Colonic mucosa (tissue), 4 donors: ENCODE data around the gene PLEKHM3. TPM values are rescaled to one million over a fixed set of nuclear protein-coding genes. Genes with fewer than 3 reads are reported as not detected.

Source experiments
- DNase-seq: peaks from one replicate; pipeline ENCODE4 v3.0.0-alpha.2; 2020
- H3K27ac ChIP-seq: fragments of 200-600 bp; one replicate; pipeline ENCODE4 v1.8.0; 2021
- H3K27me3 ChIP-seq: fragments of 200-600 bp; one replicate; pipeline ENCODE4 v1.8.0; 2021
- H3K36me3 ChIP-seq: fragments of 200-600 bp; one replicate; pipeline ENCODE4 v1.8.0; 2021
- H3K4me1 ChIP-seq: fragments of 200-600 bp; one replicate; pipeline ENCODE4 v1.8.0; 2021; ENCODE audit warnings: mild to moderate bottlenecking
- H3K4me3 ChIP-seq: fragments of 200-600 bp; one replicate; pipeline ENCODE4 v1.8.0; 2021
- H3K9ac ChIP-seq, 2 donors: one replicate each; pipeline ENCODE4 v1.7.0; 2013; ENCODE audit warnings: control low read depth in 2 of 2, low read depth in 2 of 2, low read length in 2 of 2
- H3K9me3 ChIP-seq: fragments of 200-600 bp; one replicate; pipeline ENCODE4 v1.8.0; 2021
- CTCF ChIP-seq: fragments of 200-600 bp; IDR thresholded peaks from one replicate; pipeline ENCODE4 v1.8.0; 2022; ENCODE audit warnings: antibody characterized with exemption, mild to moderate bottlenecking
- intact Hi-C: fragments of 100-400 bp; cut with DNase I; formaldehyde crosslinking; loops from one replicate; pipeline ENCODE4 v1.14.1; 2022
- total RNA-seq, 2 donors: library from RNA; stranded (reverse); fragmentation: NEBNext Ultra II Directional in 1 of 2; extraction: Animal tissue kit (Norgen Biotek cat#: 25700) in 1 of 2; gene quantifications; one replicate each; pipeline ENCODE4 v1.2.1, GENCODE V29; 2021
- donor health status: healthy.
- donor health status: DM: no; HTN: no; CAD: no.
- donor health status: DM: no; HTN: no; CAD: no.

The PLEKHM3 gene
- total RNA-seq, 2 donors from 2014 or later = 5.7 to 8.3 TPM

DNA sequence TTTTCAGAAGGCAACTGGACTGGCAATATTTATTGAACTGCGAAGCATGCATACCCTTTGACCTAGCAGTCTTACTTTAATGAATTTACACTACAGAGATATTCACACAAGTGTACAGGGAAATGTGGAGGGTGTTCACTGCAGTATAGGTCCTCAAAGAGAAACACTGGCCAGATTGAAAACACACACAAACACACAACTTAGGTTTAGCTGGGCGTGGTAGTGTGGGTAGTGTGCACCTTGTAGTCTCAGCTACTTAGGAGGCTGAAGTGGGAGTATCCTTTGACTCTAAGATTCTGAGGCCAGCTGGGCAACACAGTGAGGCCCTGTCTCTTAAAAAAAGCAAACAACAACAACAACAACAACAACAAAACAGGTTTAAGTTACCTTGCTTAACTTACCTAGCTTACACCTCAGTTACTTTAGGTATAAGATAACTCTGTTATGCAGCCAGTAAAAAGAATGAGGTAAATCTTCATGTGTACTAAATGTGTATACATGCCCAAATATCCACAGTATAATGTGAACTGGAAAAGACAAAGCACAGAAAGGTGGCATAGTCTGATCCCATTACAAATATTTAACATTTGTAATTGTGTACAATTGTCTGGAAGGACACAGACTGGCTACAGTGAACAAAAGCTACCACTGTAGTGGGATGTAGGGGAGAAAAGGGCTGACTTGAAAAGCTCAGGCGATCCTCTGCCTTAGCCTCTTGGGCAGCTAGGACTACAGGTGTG, 149.7 kb downstream of the PLEKHM3 start:
- Histone ChIP-seq H3K36me3 (no peaks in the 10 kb centered on the region), H3K27me3 (no peaks in the 10 kb centered on the region), H3K9ac (no peak overlapping the region), H3K27ac (no peak overlapping the region), H3K4me1 (peaks cover 3% of the 10 kb centered on the region), H3K4me3 (no peak overlapping the region), H3K9me3 (no peaks in the 10 kb centered on the region)
- intact Hi-C loops = no loop called here
- DNase-seq = no peak
- no peak for TF ChIP-seq CTCF

GRCh38 chr2:207873794-207874193, 151.5 kb downstream of the PLEKHM3 start:
- Histone ChIP-seq H3K36me3 (no peaks in the 10 kb centered on the region), H3K27ac (no peak overlapping the region), H3K9ac (no peak overlapping the region), H3K9me3 (no peaks in the 10 kb centered on the region), H3K4me3 (no peak overlapping the region), H3K27me3 (no peaks in the 10 kb centered on the region), H3K4me1 (peaks cover 3% of the 10 kb centered on the region)
- intact Hi-C loops = no loop called here
- no peak for TF ChIP-seq CTCF
- DNase-seq = no peak

GRCh38 chr2:207871911-207872310, 153.4 kb downstream of the PLEKHM3 start:
- no peak for TF ChIP-seq CTCF
- DNase-seq = no peak

DNA sequence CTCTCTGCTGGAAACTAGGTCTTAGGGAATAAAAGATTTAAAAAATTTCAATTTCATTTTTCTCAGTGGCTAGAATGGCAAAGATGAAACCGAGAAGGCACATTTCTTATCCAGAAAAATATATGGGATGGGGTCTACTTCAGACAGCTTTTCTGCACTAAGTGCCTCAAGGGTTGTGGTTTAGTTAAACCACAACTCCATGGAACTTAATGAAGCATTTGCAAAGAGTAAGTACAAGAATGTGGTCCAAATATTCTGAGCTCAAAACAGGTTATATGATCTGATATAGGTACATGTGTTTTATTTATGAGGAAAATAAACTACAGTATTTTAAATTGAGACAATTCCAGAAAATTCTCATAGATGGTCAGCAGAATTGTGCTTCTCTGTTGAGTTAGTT, 153.8 kb downstream of the PLEKHM3 start:
- no peaks in the 10 kb centered on the region for H3K36me3 ChIP-seq
- no peak overlapping the region for H3K9ac ChIP-seq
- H3K4me3 ChIP-seq = no peak overlapping the region
- no peaks in the 10 kb centered on the region for H3K27me3 ChIP-seq
- H3K27ac ChIP-seq = no peak overlapping the region
- DNase-seq = no peak
- H3K4me1 ChIP-seq = peaks cover 3% of the 10 kb centered on the region
- H3K9me3 ChIP-seq = no peaks in the 10 kb centered on the region
- intact Hi-C loops = no loop called here
- TF ChIP-seq CTCF = no peak

More at GRCh38 chr2:207871911-207872310, 153.4 kb downstream of the PLEKHM3 start:
- intact Hi-C loops = no loop called here
- Histone ChIP-seq H3K4me3 (no peak overlapping the region), H3K9me3 (no peaks in the 10 kb centered on the region), H3K9ac (no peak overlapping the region), H3K4me1 (peaks cover 3% of the 10 kb centered on the region), H3K27me3 (no peaks in the 10 kb centered on the region), H3K36me3 (no peaks in the 10 kb centered on the region), H3K27ac (no peak overlapping the region)

DNA sequence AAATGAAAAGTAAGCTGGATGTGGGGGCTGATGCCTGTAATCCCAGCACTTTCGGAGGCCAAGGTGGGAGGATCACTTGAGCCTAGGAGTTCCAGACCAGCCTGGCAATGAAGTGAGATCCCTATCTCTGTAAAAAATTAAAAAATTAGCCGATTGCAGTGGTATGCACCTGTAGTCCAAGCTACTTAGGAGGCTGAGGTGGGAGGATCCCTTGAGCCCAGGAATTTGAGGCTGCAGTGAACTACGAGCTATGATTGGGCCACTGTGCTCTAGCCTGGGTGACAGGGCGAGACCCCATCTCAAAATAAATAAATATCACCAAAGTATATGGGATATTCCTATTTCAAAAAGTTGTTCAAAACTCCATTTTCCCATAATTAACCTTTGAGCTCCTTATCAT, 154.5 kb downstream of the PLEKHM3 start:
- TF ChIP-seq CTCF = no peak
- no peak overlapping the region for H3K9ac ChIP-seq
- no peaks in the 10 kb centered on the region for H3K27me3 ChIP-seq
- no peak overlapping the region for H3K27ac ChIP-seq
- H3K9me3 ChIP-seq = no peaks in the 10 kb centered on the region
- no peak for DNase-seq
- intact Hi-C loops = no loop called here
- H3K4me3 ChIP-seq = no peak overlapping the region
- peaks cover 3% of the 10 kb centered on the region for H3K4me1 ChIP-seq
- H3K36me3 ChIP-seq = no peaks in the 10 kb centered on the region
